Ishikawa (cell line): ENCODE results near the gene DCC.

ENCODE experiments used
- CEBPB ChIP-seq: IDR thresholded peaks from 2 replicates; pipeline ENCODE4 v1.6.1; 2012
- CREB1 ChIP-seq: IDR thresholded peaks from 2 replicates; pipeline ENCODE4 v1.6.1; 2012; ENCODE audit warnings: low read depth
- EP300 ChIP-seq: IDR thresholded peaks from 2 replicates; pipeline ENCODE4 v1.6.1; 2012; ENCODE audit warnings: borderline replicate concordance
- FOXM1 ChIP-seq: IDR thresholded peaks from 2 replicates; pipeline ENCODE4 v1.6.1; 2012; ENCODE audit warnings: low read depth, borderline replicate concordance
- MAX ChIP-seq: IDR thresholded peaks from 2 replicates; pipeline ENCODE4 v1.6.1; 2012
- NFIC ChIP-seq: IDR thresholded peaks from 2 replicates; pipeline ENCODE4 v1.6.1; 2012
- RAD21 ChIP-seq: IDR thresholded peaks from 2 replicates; pipeline ENCODE4 v1.6.1; 2012; ENCODE audit warnings: low read depth
- REST ChIP-seq: IDR thresholded peaks from 2 replicates; pipeline ENCODE4 v1.6.1; 2012; ENCODE audit warnings: low read depth, mild to moderate bottlenecking
- TAF1 ChIP-seq: IDR thresholded peaks from 2 replicates; pipeline ENCODE4 v1.6.1; 2012; ENCODE audit warnings: low read depth, mild to moderate bottlenecking
- TEAD4 ChIP-seq: IDR thresholded peaks from 2 replicates; pipeline ENCODE4 v1.6.1; 2012
- USF1 ChIP-seq: IDR thresholded peaks from 2 replicates; pipeline ENCODE4 v1.6.1; 2012
- YY1 ChIP-seq: IDR thresholded peaks from 2 replicates; pipeline ENCODE4 v1.6.1; 2012; ENCODE audit warnings: low read depth
- ZBTB7A ChIP-seq: IDR thresholded peaks from 2 replicates; pipeline ENCODE4 v1.6.1; 2012; ENCODE audit warnings: low read depth

GRCh38 chr18:53126210-53126609 lies 786.2 kb downstream of the DCC start:
- no peak for TF ChIP-seq FOXM1
- no peak for TF ChIP-seq RAD21
- no peak for TF ChIP-seq EP300
- TF ChIP-seq TEAD4 = no peak
- no peak for TF ChIP-seq REST
- TF ChIP-seq YY1 = no peak
- TF ChIP-seq MAX = no peak
- TF ChIP-seq TAF1 = no peak
- no peak for TF ChIP-seq USF1
- no peak for TF ChIP-seq CREB1
- TF ChIP-seq CEBPB = no peak
- TF ChIP-seq ZBTB7A = no peak
- TF ChIP-seq NFIC = no peak
